Tongue (tissue), 3 donors: ENCODE measurements around the gene VPS33B. TPM values are rescaled to one million over a fixed set of nuclear protein-coding genes. Genes with fewer than 3 reads are reported as not detected.

Experiments used
- DNase-seq: peaks from one replicate; pipeline ENCODE4 v3.0.0-alpha.2; 2015
- small RNA-seq: library from RNA; depleted of rRNA; stranded (forward); fragments of <200 nt; gene quantifications from one replicate; pipeline ENCODE3, GENCODE V24; 2014; ENCODE audit warnings: low replicate concordance
- total RNA-seq: library from RNA; depleted of rRNA; stranded (reverse); fragments of >200 nt; gene quantifications from one replicate; pipeline ENCODE4 v1.2.3, GENCODE V29; 2014

VPS33B gene
- total RNA-seq, 1 donor from 2014 or later = 11.0 TPM

- DNase-seq = no peak
Measured at GRCh38 chr15:90949979-90950675, 72.3 kb downstream of the VPS33B start.

Small RNAs within 50 kb of the gene (small RNA-seq; reads per million reads assigned to genes)
- not detected for gene RF00019

Other genes with a start within 250 kb of the VPS33B start
- 27.8 TPM for gene FURIN, start 154.0 kb downstream of the VPS33B start, total RNA-seq
- 40.1 TPM for gene FES, start 138.1 kb downstream of the VPS33B start, total RNA-seq
- 17.0 TPM for gene MAN2A2, start 119.3 kb downstream of the VPS33B start, total RNA-seq
- 9.4 TPM for gene HDDC3, start 90.0 kb downstream of the VPS33B start, total RNA-seq
- 51.6 TPM for gene UNC45A, start 87.3 kb downstream of the VPS33B start, total RNA-seq
- gene RCCD1, start 67.7 kb downstream of the VPS33B start, total RNA-seq = 21.3 TPM
- 62.7 TPM for gene PRC1, start 28.1 kb downstream of the VPS33B start, total RNA-seq
- 4.5 TPM for gene SV2B, start 77.7 kb upstream of the VPS33B start, total RNA-seq